Left colon (tissue), 2 donors: ENCODE data around the gene DUSP16. TPM values are rescaled to one million over a fixed set of nuclear protein-coding genes. Genes with fewer than 3 reads are reported as not detected.

Experiments used
- ATAC-seq: fragments of 200-7000 bp; cut with Tn5 transposase; one replicate; pipeline ENCODE4 v1.9.1; 2020; ENCODE audit warnings: mild to moderate bottlenecking, moderate library complexity
- DNase-seq, 2 donors: peaks; one replicate each; pipeline ENCODE4 v3.0.0-alpha.2; 2020
- intact Hi-C, 2 donors: fragments of 100-400 bp; cut with DNase I in 1 of 2; cut with micrococcal nuclease in 1 of 2; formaldehyde crosslinking; loops; one replicate each; pipeline versions ENCODE4 v1.11.2 to v1.14.0; 2022; cut with DNase I, micrococcal nuclease
- total RNA-seq, 2 donors: library from RNA; stranded (reverse); fragmentation: NEBNext Ultra II Directional; extraction: Animal tissue kit (Norgen Biotek cat#: 25700); gene quantifications; one replicate each; pipeline ENCODE4 v1.2.1, GENCODE V29; 2021
- donor health status: DM: no; HTN: no; CAD: no.
- donor health status: DM: yes; HTN: yes; CAD: no.

The DUSP16 gene
- total RNA-seq, 2 donors from 2014 or later = 38.6 to 73.5 TPM

- intact Hi-C loops = no loop called here
- no peak for DNase-seq
Measured at GRCh38 chr12:12460935-12461922, 101.4 kb downstream of the DUSP16 start.

GRCh38 chr12:12456637-12457036, 106.0 kb downstream of the DUSP16 start:
- intact Hi-C loops = no loop called here
- no peak for DNase-seq
- no peak for ATAC-seq

More at GRCh38 chr12:12460935-12461922, 101.4 kb downstream of the DUSP16 start:
- ATAC-seq = peak; percentile 50

GRCh38 chr12:12454315-12454714, 108.3 kb downstream of the DUSP16 start:
- ATAC-seq = no peak

GRCh38 chr12:12453635-12454034, 109.0 kb downstream of the DUSP16 start:
- intact Hi-C loops = no loop called here
- DNase-seq = no peak
- no peak for ATAC-seq

More at GRCh38 chr12:12454315-12454714, 108.3 kb downstream of the DUSP16 start:
- no peak for DNase-seq
- intact Hi-C loops = no loop called here

- intact Hi-C loops = no loop called here
- DNase-seq (no peak), ATAC-seq (no peak)
Measured at GRCh38 chr12:12452326-12452902, 110.2 kb downstream of the DUSP16 start.

- intact Hi-C loops = no loop called here
- ATAC-seq (peak; percentile 82), DNase-seq (no peak)
Measured at GRCh38 chr12:12451098-12451497, 111.6 kb downstream of the DUSP16 start.

- ATAC-seq (peak; percentile 65), DNase-seq (no peak)
- intact Hi-C loops = no loop called here
Measured at GRCh38 chr12:12450043-12450471, 112.6 kb downstream of the DUSP16 start.

- DNase-seq (no peak), ATAC-seq (no peak)
- intact Hi-C loops = no loop called here
Measured at GRCh38 chr12:12449533-12450025, 113.1 kb downstream of the DUSP16 start.

- ATAC-seq (no peak), DNase-seq (no peak)
- intact Hi-C loops = no loop called here
Measured at GRCh38 chr12:12447837-12448236, 114.8 kb downstream of the DUSP16 start.

GRCh38 chr12:12447236-12447635, 115.4 kb downstream of the DUSP16 start:
- DNase-seq = no peak
- ATAC-seq = no peak
- intact Hi-C loops = no loop called here

GRCh38 chr12:12446786-12447185, 115.9 kb downstream of the DUSP16 start:
- intact Hi-C loops = no loop called here
- ATAC-seq (no peak), DNase-seq (no peak)

- no peak for ATAC-seq
- DNase-seq = no peak
- intact Hi-C loops = no loop called here
Measured at GRCh38 chr12:12445882-12446181, 116.8 kb downstream of the DUSP16 start.

GRCh38 chr12:12445165-12445881, 117.3 kb downstream of the DUSP16 start:
- no peak for ATAC-seq
- no peak for DNase-seq
- intact Hi-C loops = no loop called here

- no peak for ATAC-seq
- DNase-seq = no peak
Measured at GRCh38 chr12:12443431-12443878, 119.2 kb downstream of the DUSP16 start.

GRCh38 chr12:12442548-12443071, 120.1 kb downstream of the DUSP16 start:
- intact Hi-C loops = no loop called here
- DNase-seq = no peak
- ATAC-seq = no peak

More at GRCh38 chr12:12443431-12443878, 119.2 kb downstream of the DUSP16 start:
- intact Hi-C loops = no loop called here

- no peak for DNase-seq
- intact Hi-C loops = no loop called here
- peak; percentile 9 for ATAC-seq
Measured at GRCh38 chr12:12441843-12442461, 120.7 kb downstream of the DUSP16 start.

GRCh38 chr12:12441429-12441807, 121.2 kb downstream of the DUSP16 start:
- intact Hi-C loops = no loop called here
- peak; percentile 35 for ATAC-seq
- DNase-seq = no peak

GRCh38 chr12:12440784-12441428, 121.8 kb downstream of the DUSP16 start:
- DNase-seq = no peak
- ATAC-seq = peak; percentile 81
- intact Hi-C loops = no loop called here
